ENCODE results near the gene ADTRP. TPM values are rescaled to one million over a fixed set of nuclear protein-coding genes. Genes with fewer than 3 reads are reported as not detected.

Gene ADTRP
- total RNA-seq, 1 donor from 2014 or later, result 2.3 TPM

DNA sequence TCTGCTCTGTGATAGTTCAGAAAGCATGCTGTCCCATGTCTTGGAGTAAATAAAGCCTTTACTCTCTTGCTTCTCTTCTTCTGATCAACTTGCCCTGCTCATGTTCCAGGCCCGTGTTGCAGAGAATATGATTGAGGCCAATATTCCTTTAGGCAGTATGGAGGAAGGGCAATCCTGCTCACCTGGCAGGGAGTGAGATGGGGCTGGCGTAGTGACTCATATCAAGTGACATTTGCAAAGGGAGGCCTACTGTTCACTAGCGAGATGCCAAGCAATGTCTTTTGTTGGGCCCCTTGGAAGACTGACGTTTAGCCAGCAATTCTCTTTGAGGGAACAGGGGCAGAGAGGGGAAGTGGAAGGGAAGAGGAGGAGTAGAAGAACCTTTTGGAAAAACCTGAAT lies 19.7 kb downstream of the ADTRP start:
- DNase-seq (ENCODE audit: low spot score), result no peak

GRCh38 chr6:11756726-11757125 lies 21.9 kb downstream of the ADTRP start:
- DNase-seq (ENCODE audit: low spot score), result no peak

GRCh38 chr6:11756292-11756691 lies 22.3 kb downstream of the ADTRP start:
- no peak for DNase-seq (ENCODE audit: low spot score)

GRCh38 chr6:11755725-11756124 lies 22.9 kb downstream of the ADTRP start:
- DNase-seq (ENCODE audit: low spot score), result no peak

GRCh38 chr6:11754625-11755271 lies 23.9 kb downstream of the ADTRP start:
- DNase-seq (ENCODE audit: low spot score), result no peak

DNA sequence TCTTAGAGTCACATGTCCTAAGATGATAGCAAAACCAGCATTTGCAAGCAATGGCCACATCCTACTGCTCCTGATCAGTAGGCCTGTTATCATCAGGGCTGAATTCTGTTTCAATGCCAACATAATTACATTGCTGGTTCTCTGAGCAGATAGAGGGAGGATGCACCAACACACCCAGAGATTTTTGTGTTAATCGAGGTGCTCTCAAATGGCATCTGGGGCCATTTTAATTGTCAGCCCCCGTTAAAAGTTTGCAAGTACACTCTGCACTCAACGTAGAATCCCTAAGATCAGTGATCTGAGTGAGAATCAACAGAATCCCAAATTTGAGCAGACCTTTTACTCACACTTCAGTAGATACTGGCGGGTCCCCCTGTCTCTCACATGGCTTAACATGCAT lies 24.8 kb downstream of the ADTRP start:
- DNase-seq (ENCODE audit: low spot score), result no peak

- DNase-seq (ENCODE audit: low spot score), result no peak
Observed at GRCh38 chr6:11752360-11752759, 26.2 kb downstream of the ADTRP start.

DNA sequence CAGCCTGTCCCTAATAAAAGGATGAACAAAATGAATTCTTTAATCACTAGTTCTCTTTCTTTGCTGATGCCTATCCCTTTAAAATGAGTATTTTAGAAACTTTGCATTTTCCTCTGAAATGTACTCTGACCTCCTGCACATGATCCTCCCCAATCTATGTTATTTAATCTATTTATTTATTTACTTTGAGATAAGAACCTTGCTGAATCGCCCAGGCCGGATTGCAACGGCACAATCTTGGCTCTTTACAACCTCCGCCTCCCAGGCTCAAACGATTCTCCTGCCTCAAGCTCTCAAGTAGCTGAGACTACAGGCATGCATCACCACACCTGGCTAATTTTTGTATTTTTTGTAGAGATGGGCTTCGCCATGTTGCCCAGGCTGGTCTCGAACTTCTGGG lies 27.9 kb downstream of the ADTRP start:
- DNase-seq (ENCODE audit: low spot score), result no peak

DNA sequence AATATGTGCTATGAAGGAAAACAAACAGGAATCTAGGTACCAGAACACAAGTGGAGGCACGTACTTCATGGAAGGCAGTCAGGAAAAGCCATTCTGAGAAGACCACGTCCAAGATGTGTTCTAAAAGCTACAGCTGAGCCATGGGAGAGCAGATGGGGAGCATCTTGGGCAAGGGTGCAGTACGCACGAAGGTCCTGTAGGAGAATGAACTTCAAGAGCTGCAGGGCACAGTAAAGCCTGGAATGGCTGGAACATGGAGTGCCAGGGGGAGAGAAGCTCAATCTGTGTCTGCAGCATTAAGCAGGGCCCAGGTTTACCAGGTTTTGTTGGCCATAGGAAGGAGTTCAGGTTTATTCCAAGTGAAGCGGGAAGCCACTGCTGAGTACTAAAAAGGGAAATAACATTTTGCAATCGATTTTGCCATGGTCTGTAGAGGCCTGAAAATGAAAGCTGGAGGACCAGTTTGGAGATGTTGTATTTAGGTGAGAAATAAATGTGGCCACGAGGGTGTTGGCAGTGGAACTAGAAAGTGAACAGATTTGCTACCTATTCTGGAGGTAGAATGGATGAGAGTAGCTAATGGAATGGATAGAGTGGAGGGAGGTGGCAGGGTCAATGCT lies 29.9 kb downstream of the ADTRP start:
- no peak for DNase-seq (ENCODE audit: low spot score)

- no peak for DNase-seq (ENCODE audit: low spot score)
Observed at GRCh38 chr6:11747021-11747420, 31.6 kb downstream of the ADTRP start.

DNA sequence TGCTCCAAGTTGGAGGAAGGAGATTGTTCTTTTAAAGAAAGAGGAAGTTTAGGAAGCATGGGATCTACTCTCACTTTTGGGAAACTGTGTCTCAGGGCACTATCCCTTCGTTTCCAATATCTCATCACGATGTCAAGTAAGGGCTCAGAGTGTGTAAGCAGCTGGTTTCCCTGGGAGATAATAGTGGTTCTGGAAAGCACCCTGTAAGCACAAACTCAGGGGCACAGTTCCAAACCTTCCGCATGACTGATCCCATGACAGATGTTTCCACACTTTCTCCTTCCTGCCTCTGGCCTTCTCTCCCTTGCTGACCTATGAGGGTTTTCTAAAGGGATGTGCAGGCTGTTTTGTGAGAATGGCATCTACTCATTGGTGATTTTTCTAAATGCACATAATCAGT lies 33.9 kb downstream of the ADTRP start:
- DNase-seq (ENCODE audit: low spot score), result no peak

DNA sequence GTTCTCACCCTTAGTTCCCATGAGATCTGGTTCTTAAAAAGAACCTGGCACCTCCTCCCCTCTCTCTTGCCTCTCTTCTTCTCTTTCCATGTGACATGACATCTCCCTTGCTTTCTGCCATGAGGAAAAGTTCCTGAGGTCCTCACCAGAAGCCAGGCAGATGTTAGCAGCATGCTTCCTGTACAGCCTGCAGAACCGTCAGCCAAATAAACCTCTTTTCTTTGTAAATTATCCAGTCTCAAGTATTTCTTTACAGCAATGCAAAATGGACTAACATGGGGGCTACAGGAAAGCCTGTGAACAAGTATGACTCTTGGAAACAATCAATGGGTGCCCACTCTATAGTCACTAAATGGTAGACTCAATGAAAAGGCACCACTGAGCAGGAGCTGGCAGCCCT lies 34.5 kb downstream of the ADTRP start:
- DNase-seq (ENCODE audit: low spot score), result no peak

GRCh38 chr6:11740875-11741274 lies 37.7 kb downstream of the ADTRP start:
- DNase-seq (ENCODE audit: low spot score), result no peak

- no peak for DNase-seq (ENCODE audit: low spot score)
Observed at GRCh38 chr6:11738661-11739375, 39.8 kb downstream of the ADTRP start.

DNA sequence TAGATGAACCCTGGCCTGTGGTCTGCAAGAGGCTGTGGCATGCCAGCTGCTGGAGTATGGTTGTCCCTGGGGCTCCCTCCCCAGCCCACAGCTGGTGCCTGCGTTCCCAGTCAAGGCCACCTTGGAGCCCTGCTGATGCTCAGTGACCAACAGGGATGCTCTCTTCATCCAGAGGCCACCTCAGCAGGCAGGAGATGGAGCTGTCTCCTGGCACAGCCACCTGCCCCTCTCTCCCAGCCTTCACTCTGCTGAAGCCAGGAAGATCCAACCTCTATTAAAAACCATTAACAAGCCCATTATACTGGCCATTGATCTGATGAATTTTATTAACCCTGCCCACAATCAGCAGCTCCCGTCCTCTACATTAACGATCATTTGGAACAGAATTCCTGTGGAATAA lies 40.4 kb downstream of the ADTRP start:
- no peak for DNase-seq (ENCODE audit: low spot score)

- no peak for DNase-seq (ENCODE audit: low spot score)
Observed at GRCh38 chr6:11736601-11737000, 42.0 kb downstream of the ADTRP start.

GRCh38 chr6:11734861-11735613 lies 43.6 kb downstream of the ADTRP start:
- no peak for DNase-seq (ENCODE audit: low spot score)

GRCh38 chr6:11732036-11732631 lies 46.5 kb downstream of the ADTRP start:
- DNase-seq (ENCODE audit: low spot score), result no peak

GRCh38 chr6:11731423-11731822 lies 47.2 kb downstream of the ADTRP start:
- no peak for DNase-seq (ENCODE audit: low spot score)

DNA sequence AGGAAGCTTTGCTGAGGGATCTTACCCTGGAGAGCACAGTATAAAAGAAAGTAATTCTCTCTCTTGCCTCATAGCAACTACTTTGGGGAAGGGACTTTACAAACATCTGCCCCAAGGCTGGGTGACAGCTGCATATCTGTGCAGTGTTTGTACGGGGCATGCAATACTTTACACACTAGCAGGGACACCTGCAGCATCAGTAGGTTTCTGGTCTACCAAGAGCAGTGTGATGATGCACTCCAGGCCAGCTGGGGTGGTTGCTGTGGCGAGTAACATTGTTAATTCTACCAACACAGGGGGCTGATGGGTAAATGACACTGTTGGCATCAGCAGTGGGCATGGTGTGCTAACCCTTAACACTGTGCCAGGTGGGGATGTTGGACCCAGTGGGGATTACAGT lies 48.0 kb downstream of the ADTRP start:
- DNase-seq (ENCODE audit: low spot score), result no peak

DNA sequence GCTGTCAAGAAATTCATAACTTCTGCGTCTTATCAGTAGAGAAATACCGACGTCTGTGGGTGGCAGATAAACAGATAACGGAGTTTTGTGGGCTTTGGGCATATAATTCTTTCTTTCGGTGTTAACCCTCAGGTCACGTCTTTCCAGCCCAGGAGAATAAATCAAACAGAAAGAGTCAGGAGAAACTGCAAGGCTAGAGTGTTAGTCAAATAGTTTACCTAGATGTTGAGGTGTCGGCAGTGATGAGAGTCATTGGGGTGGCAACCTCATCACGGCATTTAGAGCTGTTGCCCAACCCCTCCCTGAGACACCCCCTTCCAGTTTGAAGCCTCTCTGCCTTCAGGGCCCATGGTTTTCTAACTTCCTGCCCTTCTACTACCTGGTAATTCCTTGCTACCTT lies 49.5 kb downstream of the ADTRP start:
- DNase-seq (ENCODE audit: low spot score), result no peak

Measured in mesenteric fat pad (tissue), 1 donor.